H9 (cell line): ENCODE measurements around the gene BCKDHB. TPM values are rescaled to one million over a fixed set of nuclear protein-coding genes. Genes with fewer than 3 reads are reported as not detected.

Source experiments
- DNase-seq: peaks from one replicate; pipeline ENCODE4 v3.0.0-alpha.2; 2017
- H2AFZ ChIP-seq: one replicate; pipeline ENCODE4 v1.6.1; 2013; ENCODE audit warnings: mild to moderate bottlenecking, low read length, control low read depth, moderate library complexity
- H2AK5ac ChIP-seq: 2 replicates; pipeline ENCODE4 v1.6.1; 2013; ENCODE audit warnings: low read length, control low read depth, mixed read lengths; ENCODE audit not compliant: insufficient read length
- H2BK120ac ChIP-seq: one replicate; pipeline ENCODE4 v1.6.1; 2013; ENCODE audit warnings: low read depth, mild to moderate bottlenecking, low read length, control low read depth, inconsistent platforms; ENCODE audit not compliant: poor library complexity, severe bottlenecking
- H2BK12ac ChIP-seq: 2 replicates; pipeline ENCODE4 v1.6.1; 2013; ENCODE audit warnings: low read length, control low read depth, mixed read lengths, low read depth; ENCODE audit not compliant: insufficient read length
- H2BK15ac ChIP-seq: 2 replicates; pipeline ENCODE4 v1.6.1; 2013; ENCODE audit warnings: low read depth, low read length, control low read depth
- H2BK20ac ChIP-seq: one replicate; pipeline ENCODE4 v1.6.1; 2013; ENCODE audit warnings: low read depth, mild to moderate bottlenecking, low read length, control low read depth, inconsistent platforms; ENCODE audit not compliant: poor library complexity, severe bottlenecking
- H2BK5ac ChIP-seq: 2 replicates; pipeline ENCODE4 v1.6.1; 2013; ENCODE audit warnings: low read length, control low read depth, mixed read lengths; ENCODE audit not compliant: insufficient read length
- H3K14ac ChIP-seq: 2 replicates; pipeline ENCODE4 v1.6.1; 2013; ENCODE audit warnings: low read length, control low read depth; ENCODE audit not compliant: insufficient read depth
- H3K18ac ChIP-seq: 2 replicates; pipeline ENCODE4 v1.6.1; 2013; ENCODE audit warnings: low read depth, mild to moderate bottlenecking, mixed read lengths, low read length, control low read depth; ENCODE audit not compliant: insufficient read length
- H3K23ac ChIP-seq: 2 replicates; pipeline ENCODE4 v1.6.1; 2013; ENCODE audit warnings: low read length, control low read depth, mixed read lengths, low read depth; ENCODE audit not compliant: insufficient read length
- H3K23me2 ChIP-seq: 2 replicates; pipeline ENCODE4 v1.6.1; 2013; ENCODE audit warnings: low read depth, mild to moderate bottlenecking, mixed read lengths, low read length, control low read depth; ENCODE audit not compliant: insufficient read length, poor library complexity, severe bottlenecking
- H3K27ac ChIP-seq: 2 replicates; pipeline ENCODE4 v1.5.1; 2013; ENCODE audit warnings: low read length, control low read depth, mixed read lengths, low read depth; ENCODE audit not compliant: insufficient read length
- H3K27me3 ChIP-seq: 2 replicates; pipeline ENCODE4 v1.6.1; 2013; ENCODE audit warnings: low read length, control low read depth, inconsistent platforms; ENCODE audit not compliant: insufficient read depth
- H3K4ac ChIP-seq: 2 replicates; pipeline ENCODE4 v1.6.1; 2013; ENCODE audit warnings: low read depth, mild to moderate bottlenecking, control low read depth, inconsistent platforms, low read length, moderate library complexity
- H3K4me1 ChIP-seq: 2 replicates; pipeline ENCODE4 v1.6.1; 2013; ENCODE audit warnings: low read length, control low read depth, inconsistent platforms; ENCODE audit not compliant: insufficient read depth
- H3K4me2 ChIP-seq: 2 replicates; pipeline ENCODE4 v1.6.1; 2013; ENCODE audit warnings: low read length, control low read depth, mixed read lengths; ENCODE audit not compliant: insufficient read length, insufficient read depth
- H3K56ac ChIP-seq: 2 replicates; pipeline ENCODE4 v1.6.1; 2013; ENCODE audit warnings: low read depth, mild to moderate bottlenecking, mixed read lengths, low read length, control low read depth; ENCODE audit not compliant: insufficient read length
- H3K79me1 ChIP-seq: 2 replicates; pipeline ENCODE4 v1.6.1; 2013; ENCODE audit warnings: low read depth, mild to moderate bottlenecking, moderate library complexity, low read length, control low read depth, inconsistent platforms; ENCODE audit not compliant: insufficient read depth, poor library complexity, severe bottlenecking
- H3K79me2 ChIP-seq: 2 replicates; pipeline ENCODE4 v1.6.1; 2013; ENCODE audit warnings: low read length, control low read depth, inconsistent platforms; ENCODE audit not compliant: insufficient read depth
- H3K9ac ChIP-seq: 2 replicates; pipeline ENCODE4 v1.6.1; 2013; ENCODE audit warnings: low read length, control low read depth, mixed read lengths; ENCODE audit not compliant: insufficient read length; ENCODE audit errors: extremely low read depth
- H3K9me3 ChIP-seq: one replicate; pipeline ENCODE4 v1.6.1; 2013; ENCODE audit warnings: low read depth, low read length, inconsistent platforms; ENCODE audit not compliant: control insufficient read depth
- H3T11ph ChIP-seq: one replicate; pipeline ENCODE4 v1.6.1; 2013; ENCODE audit warnings: mild to moderate bottlenecking, low read length, control low read depth, inconsistent platforms
- H4K20me1 ChIP-seq: one replicate; pipeline ENCODE4 v1.6.1; 2013; ENCODE audit not compliant: control insufficient read depth, insufficient read length, insufficient read depth
- H4K5ac ChIP-seq: 2 replicates; pipeline ENCODE4 v1.6.1; 2013; ENCODE audit warnings: low read depth, mild to moderate bottlenecking, mixed read lengths, low read length, control low read depth; ENCODE audit not compliant: insufficient read length
- H4K8ac ChIP-seq: replicated peaks from 2 replicates; pipeline ENCODE4 v1.6.1; 2013; ENCODE audit warnings: low read length, control low read depth, mixed read lengths, low read depth; ENCODE audit not compliant: insufficient read length
- H4K91ac ChIP-seq: 2 replicates; pipeline ENCODE4 v1.6.1; 2013; ENCODE audit warnings: low read depth, mild to moderate bottlenecking, moderate library complexity, mixed read lengths, low read length, control low read depth; ENCODE audit not compliant: insufficient read length
- H3K27ac Mint-ChIP-seq, 3 experiments: 2 replicates in 2 of 3; 3 replicates in 1 of 3; pipeline ENCODE4 v1.8.0; 2020 to 2021; ENCODE audit warnings: mixed read lengths in 3 of 3, mild to moderate bottlenecking in 1 of 3, moderate library complexity in 1 of 3
- H3K27me3 Mint-ChIP-seq: 2 replicates; pipeline ENCODE4 v1.8.0; 2021; ENCODE audit warnings: low read depth, mild to moderate bottlenecking, moderate library complexity, mixed read lengths
- H3K36me3 Mint-ChIP-seq, 3 experiments: 2 replicates in 2 of 3; 3 replicates in 1 of 3; pipeline ENCODE4 v1.8.0; 2020 to 2021; ENCODE audit warnings: low read depth in 3 of 3, mixed read lengths in 3 of 3; ENCODE audit not compliant: insufficient read depth in 1 of 3
- H3K4me1 Mint-ChIP-seq, 2 experiments: 2 replicates each; pipeline ENCODE4 v1.8.0; 2020; ENCODE audit warnings: mixed read lengths in 2 of 2
- H3K4me3 Mint-ChIP-seq, 2 experiments: 2 replicates in 1 of 2; 3 replicates in 1 of 2; pipeline ENCODE4 v1.8.0; 2020 to 2021; ENCODE audit warnings: mild to moderate bottlenecking in 2 of 2, mixed read lengths in 2 of 2, moderate library complexity in 1 of 2
- H3K9me3 Mint-ChIP-seq, 2 experiments: 2 replicates in 1 of 2; 3 replicates in 1 of 2; pipeline ENCODE4 v1.8.0; 2020; ENCODE audit warnings: mild to moderate bottlenecking in 2 of 2, mixed read lengths in 2 of 2, moderate library complexity in 1 of 2
- WGBS: extraction: QIAGEN DNeasy Blood & Tissue Kit; methylation state at CpG from one replicate; pipeline ENCODE4 v1.1.7; 2013; ENCODE audit warnings: missing lambda C conversion rate, low lambda C conversion rate, mixed read lengths; ENCODE audit not compliant: insufficient read length; ENCODE audit errors: extremely low coverage; 5-methylcytosine and 5-hydroxymethylcytosine counted together
- total RNA-seq: library from RNA; stranded (reverse); gene quantifications from 2 replicates; pipeline ENCODE4 v1.2.1, GENCODE V29; 2021
- TF ChIP-seq, protein P1 (sequence below): fragments of 200-600 bp; sonication (generic); conservative IDR thresholded peaks from 3 replicates; pipeline ENCODE4 v1.8.0; 2021; ENCODE audit warnings: antibody characterized with exemption, mild to moderate bottlenecking

Gene BCKDHB
- total RNA-seq, 1 experiment from 2014 or later = 26.6 TPM

GRCh38 chr6:80227545-80228105 lies 121.2 kb downstream of the BCKDHB start:
- H3K4me1 Mint-ChIP-seq = peaks cover 13 to 14% of the 10 kb centered on the region in 2 experiments
- Histone ChIP-seq H2BK20ac (no peak overlapping the region), H3K18ac (no peak overlapping the region), H4K5ac (no peak overlapping the region), H3K9me3 (no peaks in the 10 kb centered on the region), H2BK12ac (no peak overlapping the region), H2BK120ac (no peak overlapping the region), H4K20me1 (no peaks in the 10 kb centered on the region), H4K91ac (no peak overlapping the region), H3K4ac (no peak overlapping the region), H3K23ac (no peak overlapping the region), H2AFZ (no peak overlapping the region), H3K79me1 (no peaks in the 10 kb centered on the region), H3T11ph (no peak overlapping the region), H3K27me3 (no peaks in the 10 kb centered on the region), H3K4me1 (peaks cover 3% of the 10 kb centered on the region; the same call in 1 of the 2 replicates), H3K9ac (no peak overlapping the region), H2AK5ac (no peak overlapping the region), H2BK15ac (no peak overlapping the region), H2BK5ac (no peak overlapping the region), H3K14ac (no peak overlapping the region), H3K79me2 (no peaks in the 10 kb centered on the region), H3K4me2 (no peak overlapping the region), H3K56ac (no peak overlapping the region), H4K8ac (no peak overlapping the region), H3K23me2 (no peaks in the 10 kb centered on the region), H3K27ac (no peak overlapping the region)
- no CpG with 5 or more reads among the region's 2 CpGs for WGBS
- H3K36me3 Mint-ChIP-seq = peaks cover 6 to 8% (median 6%) of the 10 kb centered on the region in 3 experiments; a peak in 5 of 7 replicates
- no peaks in the 10 kb centered on the region for H3K27me3 Mint-ChIP-seq
- TF ChIP-seq, protein P1, sequence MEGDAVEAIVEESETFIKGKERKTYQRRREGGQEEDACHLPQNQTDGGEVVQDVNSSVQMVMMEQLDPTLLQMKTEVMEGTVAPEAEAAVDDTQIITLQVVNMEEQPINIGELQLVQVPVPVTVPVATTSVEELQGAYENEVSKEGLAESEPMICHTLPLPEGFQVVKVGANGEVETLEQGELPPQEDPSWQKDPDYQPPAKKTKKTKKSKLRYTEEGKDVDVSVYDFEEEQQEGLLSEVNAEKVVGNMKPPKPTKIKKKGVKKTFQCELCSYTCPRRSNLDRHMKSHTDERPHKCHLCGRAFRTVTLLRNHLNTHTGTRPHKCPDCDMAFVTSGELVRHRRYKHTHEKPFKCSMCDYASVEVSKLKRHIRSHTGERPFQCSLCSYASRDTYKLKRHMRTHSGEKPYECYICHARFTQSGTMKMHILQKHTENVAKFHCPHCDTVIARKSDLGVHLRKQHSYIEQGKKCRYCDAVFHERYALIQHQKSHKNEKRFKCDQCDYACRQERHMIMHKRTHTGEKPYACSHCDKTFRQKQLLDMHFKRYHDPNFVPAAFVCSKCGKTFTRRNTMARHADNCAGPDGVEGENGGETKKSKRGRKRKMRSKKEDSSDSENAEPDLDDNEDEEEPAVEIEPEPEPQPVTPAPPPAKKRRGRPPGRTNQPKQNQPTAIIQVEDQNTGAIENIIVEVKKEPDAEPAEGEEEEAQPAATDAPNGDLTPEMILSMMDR = no peak
- no peak overlapping the region for H3K4me3 Mint-ChIP-seq
- no peaks in the 10 kb centered on the region; a peak in 2 of 5 replicates for H3K9me3 Mint-ChIP-seq
- no peak for DNase-seq
- H3K27ac Mint-ChIP-seq = no peak overlapping the region
